ENCODE data around the gene ERAP2. TPM values are rescaled to one million over a fixed set of nuclear protein-coding genes. Genes with fewer than 3 reads are reported as not detected.

The ERAP2 gene
- total RNA-seq, 4 donors from 2014 or later: 7.1 to 39.1 (median 33.1) TPM

DNA sequence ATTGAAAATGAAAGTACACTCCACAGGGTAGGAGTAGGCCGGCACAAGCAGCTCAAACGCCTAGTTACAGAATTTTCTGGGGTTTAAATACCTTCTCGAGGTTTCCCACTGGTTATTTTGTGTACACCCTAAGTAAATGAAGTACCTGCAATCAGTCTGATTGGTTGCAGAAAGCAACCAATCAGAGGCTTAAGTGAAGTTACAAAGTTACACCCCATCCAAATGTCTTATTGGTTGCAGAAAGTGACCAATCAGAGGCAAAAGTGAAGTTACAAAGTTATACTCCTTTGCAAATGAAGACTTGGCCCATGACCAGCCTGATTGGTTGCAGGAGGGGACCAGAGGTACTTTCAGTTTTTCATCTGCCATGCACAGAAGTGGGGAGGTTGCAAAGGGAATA, 33.2 kb upstream of the ERAP2 start:
- TF ChIP-seq CTCF (IDR thresholded peaks at IDR 0.05) (no peak), POLR2AphosphoS5 (IDR thresholded peaks at IDR 0.05) (no peak), EP300 (IDR thresholded peaks at IDR 0.05; ENCODE audit: low read depth) (no peak), POLR2A (IDR thresholded peaks at IDR 0.05) (no peak)
- Histone ChIP-seq H3K27ac (no peak overlapping the region), H3K36me3 (no peaks in the 10 kb centered on the region), H3K27me3 (no peaks in the 10 kb centered on the region), H3K9me3 (no peaks in the 10 kb centered on the region), H3K4me1 (peaks cover 0 to 19% (median 5%) of the 10 kb centered on the region in 4 donors), H3K4me3 (no peak overlapping the region)
- DNase-seq: no peak
- in situ Hi-C loops (cut with MboI; ENCODE audit: low pct_ligation_motif_present in 1 of 4, low pct_unique_long_range_greater_than_20kb in 1 of 4, low sequenced_read_pairs in 3 of 4): no loop called here
- 90 to 94% methylated on average over 3 of the region's 3 CpGs for WGBS, 2 donors (ENCODE audit: low coverage in 1 of 2)
- intact Hi-C loops (cut with DNase I; ENCODE audit: low total_unique reads): no loop called here

- WGBS, 2 donors (ENCODE audit: low coverage in 1 of 2): 83 to 89% methylated on average over 4 of the region's 4 CpGs
- DNase-seq: no peak
- intact Hi-C loops (cut with DNase I; ENCODE audit: low total_unique reads) (no loop called here), in situ Hi-C loops (cut with MboI; ENCODE audit: low pct_ligation_motif_present in 1 of 4, low pct_unique_long_range_greater_than_20kb in 1 of 4, low sequenced_read_pairs in 3 of 4) (no loop called here)
- Histone ChIP-seq H3K36me3 (no peaks in the 10 kb centered on the region), H3K27me3 (no peaks in the 10 kb centered on the region), H3K4me1 (peaks cover 0 to 5% (median 0%) of the 10 kb centered on the region in 4 donors), H3K9me3 (no peaks in the 10 kb centered on the region), H3K4me3 (no peak overlapping the region), H3K27ac (no peak overlapping the region)
- TF ChIP-seq CTCF (IDR thresholded peaks at IDR 0.05) (no peak), EP300 (IDR thresholded peaks at IDR 0.05; ENCODE audit: low read depth) (no peak), POLR2A (IDR thresholded peaks at IDR 0.05) (no peak), POLR2AphosphoS5 (IDR thresholded peaks at IDR 0.05) (no peak)
Measured at GRCh38 chr5:96844481-96844990, 31.8 kb upstream of the ERAP2 start.

- intact Hi-C loops (cut with DNase I; ENCODE audit: low total_unique reads) (no loop called here), in situ Hi-C loops (cut with MboI; ENCODE audit: low pct_ligation_motif_present in 1 of 4, low pct_unique_long_range_greater_than_20kb in 1 of 4, low sequenced_read_pairs in 3 of 4) (loop anchor here in 2 of 4 donors (25.0 kb wide), 1 partner anchor 311 kb away; no protein-coding TSS in a partner anchor)
- DNase-seq: no peak
- Histone ChIP-seq H3K36me3 (no peaks in the 10 kb centered on the region), H3K4me3 (no peak overlapping the region), H3K27me3 (no peaks in the 10 kb centered on the region), H3K9me3 (no peaks in the 10 kb centered on the region), H3K27ac (no peak overlapping the region), H3K4me1 (peaks cover 0 to 27% (median 13%) of the 10 kb centered on the region in 4 donors)
- TF ChIP-seq POLR2A (IDR thresholded peaks at IDR 0.05) (no peak), EP300 (IDR thresholded peaks at IDR 0.05; ENCODE audit: low read depth) (no peak), POLR2AphosphoS5 (IDR thresholded peaks at IDR 0.05) (no peak), CTCF (IDR thresholded peaks at IDR 0.05) (no peak)
- 59 to 63% methylated on average over 7 of the region's 7 CpGs for WGBS, 2 donors (ENCODE audit: low coverage in 1 of 2)
Measured at GRCh38 chr5:96851312-96852062, 24.8 kb upstream of the ERAP2 start.

DNA sequence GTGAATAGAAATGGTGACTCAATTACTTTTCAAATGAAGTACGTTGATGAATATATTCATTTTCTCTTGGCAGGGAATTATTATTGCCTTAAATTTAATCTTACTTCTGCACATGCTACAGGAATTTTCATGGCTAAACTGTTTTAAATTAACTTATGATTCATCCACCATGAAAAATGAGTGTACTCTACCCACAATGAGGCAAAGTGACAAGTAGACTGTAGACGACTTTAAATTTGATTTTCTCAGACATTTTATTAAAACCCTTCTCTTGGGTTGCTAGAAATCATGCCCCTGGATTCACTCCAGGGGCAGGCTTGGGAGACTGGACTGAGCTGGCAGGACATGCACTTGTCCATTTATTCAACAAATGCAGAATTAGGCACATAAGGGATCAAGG, 23.5 kb upstream of the ERAP2 start:
- Histone ChIP-seq H3K4me1 (peaks cover 0 to 30% (median 14%) of the 10 kb centered on the region in 4 donors), H3K9me3 (no peaks in the 10 kb centered on the region), H3K27me3 (no peaks in the 10 kb centered on the region), H3K36me3 (no peaks in the 10 kb centered on the region), H3K4me3 (no peak overlapping the region), H3K27ac (no peak overlapping the region)
- no peak for TF ChIP-seq POLR2A (IDR thresholded peaks at IDR 0.05)
- TF ChIP-seq CTCF (IDR thresholded peaks at IDR 0.05): no peak
- no peak for TF ChIP-seq EP300 (IDR thresholded peaks at IDR 0.05; ENCODE audit: low read depth)
- TF ChIP-seq POLR2AphosphoS5 (IDR thresholded peaks at IDR 0.05): no peak
- intact Hi-C loops (cut with DNase I; ENCODE audit: low total_unique reads): no loop called here
- DNase-seq: no peak
- 78 to 86% methylated on average over 2 of the region's 2 CpGs for whole genome bisulfite sequencing, 2 donors (ENCODE audit: low coverage in 1 of 2)
- in situ Hi-C loops (cut with MboI; ENCODE audit: low pct_ligation_motif_present in 1 of 4, low pct_unique_long_range_greater_than_20kb in 1 of 4, low sequenced_read_pairs in 3 of 4): loop anchor here in 2 of 4 donors (25.0 kb wide), 1 partner anchor 310 kb away; no protein-coding TSS in a partner anchor

Data from transverse colon (tissue), 4 donors.